CD4-positive, alpha-beta T cell treated with Interleukin-15 for 4 hours (primary cell): ENCODE measurements around the gene JAG2.

Experiments used
- DNase-seq: peaks from one replicate; pipeline ENCODE4 v3.0.0-alpha.2; 2020; ENCODE audit warnings: low spot score

The JAG2 gene

DNA sequence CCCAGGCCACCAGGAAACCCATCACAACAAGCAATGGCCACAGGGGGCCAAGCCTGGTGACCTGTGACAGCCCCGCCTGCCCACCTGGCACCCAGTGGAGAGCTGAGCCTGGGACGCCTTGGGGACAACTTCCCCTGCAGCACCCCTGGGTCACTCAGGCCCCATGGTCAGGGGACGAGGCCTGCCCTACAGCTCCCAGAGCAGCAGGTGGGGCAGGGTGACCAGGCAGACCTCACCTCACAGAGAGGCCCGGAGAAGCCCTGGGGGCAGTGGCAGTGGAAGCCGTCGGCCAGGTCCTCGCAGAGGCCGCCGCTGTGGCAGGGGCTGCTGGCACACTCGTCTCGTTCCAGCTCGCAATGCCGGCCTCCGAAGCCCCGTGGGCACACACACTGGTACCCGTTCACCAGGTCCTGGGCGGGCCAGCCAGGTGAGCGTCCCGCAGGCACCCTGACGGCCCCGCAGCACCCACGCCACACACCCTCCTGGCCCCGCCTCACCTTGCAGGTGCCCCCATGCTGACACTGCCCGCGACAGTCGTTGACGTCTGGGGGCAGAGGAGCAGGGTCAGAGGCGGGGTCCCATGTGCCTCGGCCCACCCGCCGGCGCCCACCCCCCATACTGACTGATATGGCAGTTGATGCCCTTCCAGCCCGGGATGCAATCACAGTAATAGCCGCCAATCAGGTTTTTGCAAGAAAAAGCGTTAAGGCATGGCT is 18.1 kb downstream of the JAG2 start:
- no peak for DNase-seq

DNA sequence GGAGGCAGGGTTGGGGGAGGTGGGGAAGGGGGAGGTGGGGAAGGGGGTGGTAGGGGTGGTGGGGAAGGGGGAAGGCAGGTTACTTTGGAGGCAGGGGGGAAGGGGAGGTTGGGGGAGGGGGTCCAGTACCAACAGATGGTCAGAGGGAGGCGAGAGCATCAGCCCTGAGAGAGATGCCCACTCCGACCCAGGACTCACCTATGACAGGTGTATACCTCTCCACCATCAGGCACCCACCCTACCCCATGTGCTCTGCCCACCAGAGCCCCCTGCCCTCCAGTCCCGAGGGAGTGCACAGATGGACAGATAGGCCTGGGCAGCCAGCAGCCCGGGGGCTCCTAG is 18.6 kb downstream of the JAG2 start:
- DNase-seq, result no peak

DNA sequence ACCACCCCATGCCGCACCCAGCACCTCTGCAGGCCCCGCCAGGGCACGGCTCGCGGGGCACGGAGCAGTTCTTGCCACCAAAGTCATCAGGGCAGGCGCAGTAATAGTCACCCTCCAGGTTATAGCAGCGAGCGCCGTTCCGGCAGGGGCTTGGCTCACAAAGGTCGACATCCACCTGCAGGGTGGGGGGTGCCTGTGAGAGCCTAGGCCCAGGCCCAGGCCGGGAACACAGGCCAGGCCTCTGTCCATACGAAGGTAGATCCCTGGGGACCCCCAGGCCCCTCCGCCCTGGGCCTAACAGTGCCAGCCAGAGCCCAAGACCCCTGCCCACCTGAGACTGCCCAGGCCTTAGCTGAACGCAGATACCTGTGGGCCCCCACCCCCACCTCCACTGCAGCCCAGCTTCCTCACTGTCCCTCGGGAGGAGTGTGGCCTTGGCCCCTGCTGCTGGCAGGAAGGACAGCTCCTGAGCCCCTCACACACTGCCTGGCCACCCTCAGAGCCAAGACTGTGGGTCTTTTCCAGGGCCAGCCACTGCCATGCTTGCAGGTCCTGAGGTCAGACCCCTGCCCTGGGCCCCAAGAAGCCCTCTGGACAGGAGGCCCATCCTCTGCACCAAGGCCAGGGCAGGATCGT is 19.3 kb downstream of the JAG2 start:
- DNase-seq, result no peak

DNA sequence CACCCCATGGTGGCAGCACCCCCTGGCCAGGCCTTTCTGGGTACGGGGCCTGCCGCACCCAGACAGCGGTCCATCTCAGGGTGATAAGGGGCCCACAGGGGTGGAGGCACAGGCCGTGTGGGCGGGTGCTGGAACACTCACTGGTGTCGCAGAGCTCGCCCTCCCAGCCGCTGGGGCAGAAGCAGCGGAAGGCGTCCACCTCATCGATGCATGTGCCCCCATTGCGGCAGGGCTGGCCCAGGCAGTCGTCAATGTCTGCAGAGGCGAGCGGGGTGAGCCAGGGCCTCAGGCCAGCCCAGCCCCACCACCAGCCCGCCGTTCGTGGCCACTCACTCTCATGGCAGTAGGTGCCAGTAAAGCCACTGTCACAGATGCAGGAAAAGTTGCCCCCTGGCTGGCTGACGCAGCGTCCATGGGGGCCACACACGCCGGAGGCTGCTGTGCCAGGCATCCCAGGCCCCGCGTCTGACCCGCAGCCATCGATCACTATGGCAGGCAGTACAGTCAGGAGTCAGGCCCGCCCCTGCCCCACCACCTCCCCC is 19.9 kb downstream of the JAG2 start:
- DNase-seq, result no peak

DNA sequence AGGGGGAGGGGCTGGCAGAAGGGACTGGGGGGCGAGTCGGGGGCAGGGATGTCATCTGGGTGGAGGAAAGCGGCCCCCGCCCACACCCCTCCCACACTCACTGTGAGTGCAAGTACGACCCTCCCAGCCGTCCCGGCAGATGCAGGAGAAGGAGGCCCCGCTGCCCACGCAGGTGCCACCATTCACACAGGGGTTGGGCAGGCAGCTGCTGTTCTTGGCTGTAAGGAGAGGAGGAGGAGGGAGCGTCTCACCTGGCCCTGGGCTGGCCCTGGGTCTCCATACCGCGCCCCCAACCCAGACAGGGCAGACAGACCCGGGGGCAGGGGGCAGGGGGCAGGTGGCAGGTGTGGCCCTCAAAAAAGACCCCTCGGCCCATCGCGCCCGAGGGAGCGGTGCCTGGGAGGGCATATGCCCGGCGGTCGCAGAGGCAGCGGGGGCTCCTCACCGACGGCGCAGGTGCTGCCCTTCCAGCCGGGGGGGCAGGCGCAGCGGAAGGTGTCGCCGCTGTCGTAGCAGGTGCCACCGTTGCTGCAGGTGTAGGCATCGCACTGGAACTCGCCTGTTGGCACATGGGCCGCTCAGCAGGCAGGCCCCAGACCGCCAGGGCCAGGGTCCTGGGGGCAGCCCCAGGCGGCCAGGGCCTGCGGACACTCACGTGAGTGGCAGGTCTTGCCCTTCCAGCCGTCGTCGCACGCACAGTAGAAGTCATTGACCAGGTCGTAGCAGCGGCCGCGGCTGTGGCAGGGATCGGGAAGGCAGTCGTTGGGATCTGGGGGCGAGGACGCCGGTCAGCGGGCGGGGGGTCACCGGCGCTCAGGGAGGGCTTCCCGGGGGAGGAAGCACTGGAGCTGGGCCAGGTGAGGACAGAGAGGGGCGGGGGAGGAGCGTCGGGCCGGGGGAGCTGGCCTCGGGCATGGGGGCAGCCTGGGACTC is 20.6 kb downstream of the JAG2 start:
- no peak for DNase-seq

DNA sequence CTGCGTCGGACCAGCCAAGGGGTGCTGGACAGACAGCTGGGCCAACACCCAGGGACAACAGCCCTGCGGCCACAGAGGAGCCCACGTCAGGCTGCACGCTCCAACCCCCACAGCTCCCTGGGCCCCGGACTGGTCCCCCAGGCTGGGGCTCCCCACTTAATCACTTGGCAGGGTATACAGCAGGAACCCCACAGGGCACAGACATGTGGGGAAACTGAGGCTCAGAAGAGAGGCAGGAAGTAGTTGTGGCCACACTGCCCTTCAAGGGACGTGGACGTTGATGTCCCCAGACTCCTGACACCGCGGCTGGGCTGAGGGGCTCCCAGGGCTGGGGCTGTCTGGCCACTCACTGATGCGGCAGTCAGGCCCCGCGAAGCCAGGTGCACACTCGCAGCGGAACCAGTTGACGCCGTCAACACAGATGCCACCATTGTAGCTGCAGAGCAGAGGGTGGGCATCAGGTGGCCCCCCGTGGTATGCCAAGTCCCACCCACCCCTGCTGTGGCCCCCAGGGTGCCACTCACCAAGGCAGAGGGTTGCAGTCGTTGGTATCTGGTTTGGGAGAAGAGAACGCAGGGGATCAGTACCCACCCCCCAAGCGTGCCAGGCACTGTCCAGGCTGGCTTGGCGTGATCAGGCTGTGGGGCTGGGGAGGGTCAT is 21.5 kb downstream of the JAG2 start:
- no peak for DNase-seq

DNA sequence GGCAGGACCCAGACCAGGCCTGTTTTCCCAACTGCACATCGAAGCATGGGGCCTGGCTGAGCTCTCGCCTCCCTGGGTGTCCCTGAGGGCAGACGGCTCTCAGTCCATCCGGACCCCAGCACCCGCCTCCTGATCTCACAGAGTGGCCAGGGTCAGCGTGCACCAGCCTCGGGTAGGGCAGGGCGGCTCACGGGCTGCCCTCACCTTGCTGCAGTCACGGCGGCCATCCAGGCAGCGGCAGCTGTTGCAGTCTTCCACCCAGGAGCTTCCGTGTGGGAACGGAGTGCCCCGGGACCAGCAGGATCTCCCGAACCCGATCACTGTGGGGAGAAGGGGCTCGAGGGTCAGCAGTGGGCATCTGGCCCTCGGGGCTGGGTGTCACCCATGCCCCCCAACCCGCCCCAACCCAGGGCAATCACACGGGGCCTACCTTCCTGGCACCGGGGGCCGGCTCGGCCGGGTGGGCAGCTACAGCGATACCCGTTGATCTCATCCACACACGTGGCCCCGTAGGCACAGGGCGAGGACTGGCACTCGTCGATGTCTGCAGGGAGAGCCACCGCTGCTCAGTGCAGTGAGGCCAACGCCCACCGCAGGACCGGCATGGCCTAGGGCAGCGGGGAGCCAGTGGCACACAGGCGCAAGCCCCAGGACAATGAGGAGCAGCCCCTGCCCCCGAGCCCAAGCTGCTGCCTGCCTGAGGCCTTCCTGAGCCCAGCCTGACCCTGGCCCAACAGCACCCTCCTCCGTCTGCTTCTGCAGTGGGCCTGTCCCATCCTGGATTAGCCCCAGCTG is 22.2 kb downstream of the JAG2 start:
- DNase-seq, result no peak

DNA sequence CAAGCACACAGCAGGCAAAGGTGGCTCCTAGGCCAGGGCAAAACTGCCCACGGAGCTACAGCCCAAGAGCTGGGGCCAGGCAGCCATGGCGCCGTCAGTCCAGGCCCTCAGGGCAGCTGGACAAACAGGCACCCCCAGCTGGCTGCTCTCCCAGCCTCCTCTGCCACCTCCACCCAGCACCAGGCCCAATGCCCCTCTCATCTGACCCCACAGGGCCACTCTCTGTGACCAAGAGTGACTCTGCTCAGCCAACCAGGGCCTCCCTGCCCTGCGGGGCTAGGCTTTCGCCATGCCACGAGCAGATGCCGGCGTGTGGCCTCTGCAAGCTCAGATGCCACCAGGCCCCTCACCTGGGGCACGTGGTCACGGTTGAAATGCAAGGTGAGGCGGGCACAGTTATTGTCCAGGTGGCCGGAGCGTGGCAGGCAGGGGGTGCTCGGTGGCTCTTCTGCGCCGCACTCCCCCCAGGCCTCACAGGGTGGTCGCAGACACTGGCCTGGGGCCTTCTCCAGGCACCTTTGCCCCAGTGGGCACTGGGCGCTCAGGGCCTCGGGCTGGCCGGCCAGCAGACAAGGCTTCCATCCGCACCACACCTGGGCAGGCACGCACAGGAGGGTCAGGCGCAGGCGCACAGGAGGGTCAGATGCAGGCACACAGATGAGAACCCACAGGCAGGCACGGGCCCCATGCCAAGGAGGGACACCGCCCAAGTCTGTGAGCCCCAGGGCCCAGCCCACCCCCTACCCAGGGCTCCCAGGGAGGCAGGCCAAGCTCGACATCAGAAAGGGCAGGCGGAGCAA is 23.0 kb downstream of the JAG2 start:
- no peak for DNase-seq

DNA sequence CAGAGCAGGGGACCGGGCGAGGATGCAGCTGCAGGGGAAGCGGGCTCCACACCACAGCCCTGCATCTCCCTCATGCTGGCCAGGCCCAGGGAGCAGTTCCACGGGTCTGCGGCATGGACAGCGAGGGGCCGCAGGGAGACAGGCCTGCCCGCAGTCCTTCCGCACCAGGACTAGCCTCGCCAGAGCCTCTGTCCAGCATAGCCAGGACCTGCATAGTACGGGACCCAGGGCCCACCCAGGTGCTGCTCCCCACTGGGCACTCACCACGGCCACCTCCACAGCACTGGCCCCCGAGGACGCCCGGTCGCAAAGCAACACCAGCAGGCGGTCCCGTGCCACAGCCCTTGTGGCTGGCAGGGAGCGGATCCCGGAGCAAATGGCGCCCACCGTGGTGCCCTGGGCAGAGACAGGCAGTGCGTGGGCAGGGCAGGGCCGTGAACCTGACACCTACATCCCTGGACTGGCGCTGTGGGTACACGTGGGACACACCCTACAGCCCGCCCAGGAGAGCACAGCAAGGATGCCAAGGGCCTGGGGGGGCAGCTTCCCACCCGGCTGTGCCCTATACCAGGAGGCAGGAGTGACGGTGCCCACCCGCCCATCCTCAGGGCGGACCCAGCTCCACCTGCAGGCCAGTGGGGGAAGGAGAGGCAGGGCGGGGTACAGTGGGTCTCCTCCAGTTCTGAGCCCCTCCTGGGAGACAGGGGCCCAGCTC is 23.8 kb downstream of the JAG2 start:
- DNase-seq, result no peak

DNA sequence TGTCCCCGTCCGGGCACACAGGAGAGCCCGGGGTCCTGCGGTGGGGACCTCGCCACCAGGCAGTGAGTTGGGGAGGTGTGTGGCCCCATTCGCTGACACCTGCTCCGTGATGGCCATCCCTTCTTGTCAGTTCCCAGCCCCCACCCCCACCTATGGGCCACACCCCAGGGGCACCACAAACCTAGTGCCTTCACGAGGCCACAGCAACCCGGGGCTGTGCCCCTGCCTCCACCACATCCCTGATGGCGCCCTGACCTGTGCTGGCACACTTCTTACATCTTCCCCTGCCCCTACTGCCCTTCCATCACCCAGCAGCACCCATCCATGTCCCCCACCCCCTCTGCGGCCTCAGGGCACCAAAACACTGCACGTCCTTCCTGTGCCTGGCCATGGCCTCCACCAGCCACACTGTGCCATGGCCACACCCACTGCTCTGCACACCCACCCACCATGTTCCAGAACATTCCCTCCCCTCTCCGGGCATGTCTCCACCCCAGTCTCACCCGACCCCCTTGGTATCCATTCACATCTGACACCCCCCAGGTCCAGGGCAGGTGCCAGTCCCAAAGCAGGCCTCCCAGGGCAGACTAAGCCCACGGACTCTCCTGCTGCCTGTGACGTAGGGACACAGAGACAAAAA is 24.4 kb downstream of the JAG2 start:
- no peak for DNase-seq

DNA sequence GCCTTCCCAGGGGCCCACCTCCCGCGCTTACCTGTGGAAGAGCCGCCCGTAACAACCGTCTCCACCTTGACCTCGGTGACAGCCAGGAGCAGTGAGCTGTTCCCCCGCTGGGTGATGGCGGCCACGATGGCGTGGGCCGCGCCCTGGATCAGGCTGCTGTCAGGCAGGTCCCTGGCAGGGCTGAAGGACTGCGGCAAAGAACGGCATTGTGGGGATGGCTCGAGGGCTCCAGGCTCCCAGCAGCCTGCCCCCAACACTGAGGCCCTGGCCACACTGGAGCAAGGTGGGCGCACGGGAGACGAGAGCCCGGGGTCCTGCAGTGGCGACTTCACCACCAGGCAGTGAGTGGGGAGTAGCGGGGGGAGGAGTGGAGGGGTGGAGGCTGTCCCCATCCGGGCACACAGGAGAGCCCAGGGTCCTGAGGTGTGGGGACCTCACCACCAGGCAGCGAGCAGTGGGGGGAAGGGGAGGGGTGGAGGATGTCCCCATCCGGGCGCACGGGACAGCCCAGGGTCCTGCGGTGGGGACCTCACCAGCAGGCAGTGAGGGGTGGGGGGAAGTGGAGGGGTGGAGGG is 25.0 kb downstream of the JAG2 start:
- no peak for DNase-seq

DNA sequence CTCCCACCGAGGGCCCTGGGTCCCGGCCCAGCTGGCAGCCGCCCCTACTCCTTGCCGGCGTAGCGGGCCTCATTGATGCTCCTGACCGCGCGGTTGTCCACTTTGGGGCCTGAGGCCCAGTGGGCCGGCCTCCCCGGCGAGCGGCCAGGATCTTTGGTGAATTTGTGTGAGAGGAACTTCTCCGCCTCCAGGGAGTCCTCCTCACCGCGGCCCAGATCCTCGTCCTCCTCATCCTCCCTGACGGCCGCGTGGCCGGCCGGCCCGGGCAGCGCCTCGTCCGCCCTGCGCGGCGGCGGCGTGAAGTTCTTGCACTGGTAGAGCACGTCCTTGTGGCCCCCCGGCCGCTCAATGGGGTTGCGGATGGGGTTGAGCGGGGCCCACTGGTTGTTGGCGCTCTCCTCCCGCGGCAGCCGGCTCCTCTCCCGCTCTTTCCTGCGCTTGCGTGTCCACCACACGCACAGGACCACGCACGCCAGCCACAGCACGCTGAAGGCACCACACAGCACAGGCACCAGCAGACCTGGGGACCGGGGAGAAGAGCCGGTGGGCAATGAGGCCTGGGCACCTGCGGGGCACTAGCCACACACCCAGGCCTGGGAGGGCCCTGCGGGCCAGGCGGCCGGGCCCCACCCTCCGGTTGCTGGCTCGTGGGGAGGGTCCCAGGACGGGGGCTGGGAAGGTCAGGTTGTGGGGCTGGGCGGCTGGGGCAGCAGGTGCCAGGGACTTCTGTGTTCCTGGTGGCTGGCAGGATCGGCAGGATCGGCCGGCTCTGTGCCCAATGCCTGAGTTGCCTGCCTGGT is 25.7 kb downstream of the JAG2 start:
- DNase-seq, result no peak

DNA sequence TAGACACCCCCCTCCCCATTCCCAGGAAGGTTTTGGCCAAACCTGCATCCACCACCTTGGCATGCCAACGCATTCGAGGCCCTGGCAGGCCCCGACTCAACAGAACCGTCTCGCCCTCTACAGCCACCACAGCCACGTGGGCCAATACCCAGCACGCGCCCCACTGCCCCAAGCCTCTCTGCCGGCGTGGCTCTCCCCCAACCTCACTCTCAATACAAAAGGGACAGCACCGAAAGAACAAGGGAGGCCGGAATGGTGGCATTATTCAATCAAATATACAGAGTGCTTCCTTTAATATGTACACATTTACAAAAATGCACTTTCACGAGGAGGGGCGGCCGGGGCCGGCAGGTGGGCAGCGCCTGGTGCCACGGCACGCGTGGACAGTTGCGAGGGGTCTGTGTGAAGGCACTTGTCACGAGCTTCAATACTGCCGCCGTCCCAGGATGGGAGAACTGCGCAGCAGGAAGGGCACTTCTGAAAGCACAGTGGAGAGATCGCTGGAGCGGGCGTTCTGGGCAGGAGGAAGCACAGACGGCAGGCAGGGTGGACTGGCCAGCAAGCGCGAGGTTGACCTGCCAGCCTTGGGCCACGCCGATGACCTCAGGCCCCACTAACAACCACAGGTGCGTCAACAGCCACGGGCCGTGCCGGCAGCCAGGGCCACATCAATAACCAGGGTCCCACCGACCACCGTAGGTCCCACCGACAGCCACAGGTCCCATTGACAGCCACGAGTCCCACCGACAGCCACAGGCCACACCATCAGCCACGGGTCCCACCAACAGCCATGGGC is 26.9 kb downstream of the JAG2 start:
- no peak for DNase-seq

DNA sequence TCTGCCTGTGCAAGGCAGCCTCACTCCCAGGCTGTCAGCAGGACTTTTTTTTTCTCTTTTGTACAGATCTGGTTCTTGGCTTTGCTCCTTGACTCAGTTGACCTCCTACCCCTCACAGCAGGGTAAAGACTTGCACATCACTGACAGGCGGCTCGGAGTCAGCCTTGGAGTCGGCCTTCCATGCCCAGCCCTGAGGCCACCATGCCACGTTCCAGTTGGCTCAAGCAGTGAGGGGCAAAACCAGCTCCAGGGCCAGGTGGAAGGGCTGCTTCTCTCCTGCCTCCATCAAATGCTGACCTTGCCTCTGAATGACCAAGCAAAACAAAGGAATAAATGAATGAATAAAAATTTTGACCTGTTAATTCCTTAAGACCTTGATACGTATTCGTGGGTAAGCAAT is 27.6 kb downstream of the JAG2 start:
- no peak for DNase-seq

DNA sequence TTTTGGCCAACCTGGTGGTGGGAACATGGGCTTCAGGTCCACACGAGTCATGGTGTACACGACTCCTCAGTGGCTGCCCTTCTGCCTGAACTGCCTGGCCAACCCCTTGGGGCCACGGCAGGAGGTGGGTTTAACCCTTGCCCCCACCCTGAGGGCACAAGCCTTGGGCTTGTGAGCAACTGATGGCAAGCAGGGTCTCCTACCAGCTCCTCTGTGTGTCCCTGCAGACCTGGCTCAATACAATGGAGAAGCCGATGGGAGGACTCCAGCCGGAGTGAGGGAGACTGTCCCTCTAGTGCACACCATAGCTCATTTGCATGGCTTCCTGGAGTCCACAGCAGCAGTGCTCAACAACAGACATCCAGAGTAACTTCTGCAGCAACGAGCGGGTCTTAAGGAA is 28.0 kb downstream of the JAG2 start:
- DNase-seq, result no peak

DNA sequence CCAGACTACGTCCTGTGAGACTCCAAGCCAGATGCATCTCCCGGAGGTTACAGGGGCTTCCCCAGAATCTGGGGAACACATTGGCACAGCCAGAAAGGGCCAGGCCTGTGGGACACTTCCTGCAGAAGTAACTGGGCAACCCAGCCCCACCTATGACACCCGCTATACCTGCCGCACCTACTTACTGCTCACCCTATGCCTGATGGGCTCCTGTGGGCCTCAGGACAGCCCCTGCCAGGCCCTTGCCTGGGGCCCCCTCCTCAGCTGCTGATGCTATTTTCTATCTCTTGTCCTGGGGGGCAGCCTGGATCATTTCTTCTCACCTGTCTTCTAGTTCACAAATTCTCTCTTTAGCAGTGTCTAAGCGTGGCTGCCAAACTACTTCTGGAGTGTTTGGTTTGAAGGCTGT is 28.7 kb downstream of the JAG2 start:
- no peak for DNase-seq

DNA sequence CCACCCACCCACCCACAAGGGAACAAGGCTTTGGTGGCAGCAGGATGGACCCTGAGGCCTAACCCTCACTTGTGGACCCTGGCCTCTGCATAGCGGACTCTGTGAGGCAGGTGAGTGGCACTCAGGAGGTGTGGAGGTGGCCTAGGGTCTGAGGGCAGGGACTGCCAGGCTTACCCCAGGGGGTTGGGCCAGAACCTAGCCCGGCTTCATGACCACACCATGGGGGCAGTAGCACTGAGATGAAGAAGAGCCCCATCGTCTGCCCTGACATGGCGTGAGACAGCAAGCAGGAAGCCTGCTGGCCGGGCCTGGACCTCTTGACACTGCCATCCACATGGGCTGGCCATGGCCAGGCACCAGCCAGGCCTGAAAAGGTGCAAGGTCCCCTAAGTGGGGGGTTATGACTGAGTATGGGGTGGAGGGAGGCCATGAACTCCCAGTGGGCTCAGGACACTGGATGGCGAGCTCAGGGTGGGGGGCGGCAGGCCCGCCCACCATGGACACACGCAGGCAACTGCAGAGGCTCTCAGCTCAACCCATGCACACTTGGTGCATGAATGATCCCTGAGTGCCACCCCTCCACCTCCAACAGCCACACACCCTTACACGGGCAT is 29.3 kb downstream of the JAG2 start:
- no peak for DNase-seq
